Keratinocyte (primary cell): Measurements from ENCODE around the gene CBL. TPM values are rescaled to one million over a fixed set of nuclear protein-coding genes. Genes with fewer than 3 reads are reported as not detected.

ENCODE experiments used
- DNase-seq: peaks from one replicate; pipeline ENCODE4 v3.0.0-alpha.2; 2011; ENCODE audit warnings: low read depth, missing footprints, low spot score
- FAIRE-seq: peaks from 2 replicates; lab custom pipeline; 2011; peaks lifted over from hg19 to GRCh38; lab: Jason Lieb, UNC
- H2AFZ ChIP-seq: 2 replicates; pipeline ENCODE4 v1.6.0; 2012; ENCODE audit warnings: low read length, control low read depth, inconsistent platforms; ENCODE audit not compliant: control insufficient read depth
- H3K27ac ChIP-seq: 2 replicates; pipeline ENCODE4 v1.5.1; 2011; ENCODE audit warnings: low read length; ENCODE audit not compliant: control insufficient read depth, insufficient read depth
- H3K27me3 ChIP-seq: 3 replicates; pipeline ENCODE4 v1.6.0; 2011; ENCODE audit warnings: low read length; ENCODE audit not compliant: control insufficient read depth, insufficient read depth; ENCODE audit errors: extremely low read depth
- H3K36me3 ChIP-seq, 2 experiments: 2 replicates in 1 of 2; 3 replicates in 1 of 2; pipeline ENCODE4 v1.5.1; 2011; ENCODE audit warnings: low read length in 2 of 2, mild to moderate bottlenecking in 1 of 2; ENCODE audit not compliant: control insufficient read depth in 2 of 2, insufficient read depth in 2 of 2; ENCODE audit errors: extremely low read depth in 1 of 2
- H3K4me1 ChIP-seq: 3 replicates; pipeline ENCODE4 v1.5.1; 2011; ENCODE audit warnings: low read length; ENCODE audit not compliant: control insufficient read depth, insufficient read depth; ENCODE audit errors: extremely low read depth
- H3K4me2 ChIP-seq: 3 replicates; pipeline ENCODE4 v1.6.0; 2011; ENCODE audit warnings: low read depth, low read length; ENCODE audit not compliant: control insufficient read depth, insufficient read depth; ENCODE audit errors: extremely low read depth
- H3K4me3 ChIP-seq, 3 experiments: fragments of 200-600 bp in 1 of 3; sonication (generic) in 1 of 3; 2 replicates in 2 of 3; 3 replicates in 1 of 3; pipeline ENCODE4 v1.5.1; 2011 to 2016; ENCODE audit warnings: low read length in 3 of 3, mild to moderate bottlenecking in 3 of 3, control low read depth in 2 of 3, inconsistent platforms in 1 of 3, low read depth in 1 of 3, mixed read lengths in 1 of 3, mixed run types in 1 of 3, moderate library complexity in 1 of 3; ENCODE audit not compliant: control insufficient read depth in 2 of 3, insufficient read depth in 2 of 3; ENCODE audit errors: extremely low read depth in 1 of 3
- H3K79me2 ChIP-seq: 2 replicates; pipeline ENCODE4 v1.6.0; 2012; ENCODE audit warnings: low read length; ENCODE audit not compliant: control insufficient read depth, insufficient read depth
- H3K9ac ChIP-seq: 3 replicates; pipeline ENCODE4 v1.6.0; 2011; ENCODE audit warnings: low read length; ENCODE audit not compliant: control insufficient read depth, insufficient read depth; ENCODE audit errors: extremely low read depth
- H3K9me1 ChIP-seq: 3 replicates; pipeline ENCODE4 v1.6.0; 2011; ENCODE audit warnings: low read length; ENCODE audit not compliant: control insufficient read depth, insufficient read depth; ENCODE audit errors: extremely low read depth
- H3K9me3 ChIP-seq: 2 replicates; pipeline ENCODE4 v1.5.1; 2012; ENCODE audit warnings: low read depth, low read length; ENCODE audit not compliant: control insufficient read depth
- H4K20me1 ChIP-seq: 3 replicates; pipeline ENCODE4 v1.6.0; 2011; ENCODE audit warnings: low read length; ENCODE audit not compliant: control insufficient read depth, insufficient read depth; ENCODE audit errors: extremely low read depth
- CTCF ChIP-seq, 3 experiments: IDR thresholded peaks in 1 of 3; conservative IDR thresholded peaks in 1 of 3; optimal IDR thresholded peaks in 1 of 3; 2 replicates in 2 of 3; 3 replicates in 1 of 3; pipeline versions ENCODE3 to v1.5.1; 2011; ENCODE audit warnings: low read length in 3 of 3, mild to moderate bottlenecking in 3 of 3, moderate library complexity in 2 of 3, control low read depth in 1 of 3, inconsistent platforms in 1 of 3; ENCODE audit not compliant: insufficient read depth in 2 of 3; ENCODE audit errors: extremely low read depth in 1 of 3
- EZH2 ChIP-seq: IDR thresholded peaks from one replicate; pipeline ENCODE4 v1.6.1; 2012; ENCODE audit warnings: inconsistent platforms, mild to moderate bottlenecking, low read length, moderate library complexity
- dilution Hi-C: fragments of 300-500 bp; cut with MboI; formaldehyde crosslinking; loops from one replicate; pipeline ENCODE4 v1.7.0; 2020; ENCODE audit warnings: low sequenced_read_pairs; ENCODE audit not compliant: extremely low pct_ligation_motif_present
- polyA plus RNA-seq, 5 experiments: library from polyadenylated mRNA; depleted of rRNA in 3 of 5; stranded (reverse) in 3 of 5; stranded (forward) in 1 of 5; unstranded in 1 of 5; fragments of >200 nt; gene quantifications; 1 replicate in 1 of 5; 2 replicates in 3 of 5; 3 replicates in 1 of 5; pipeline versions ENCODE4 v1.2.1 to v1.2.3, GENCODE V29; 2011 to 2012; ENCODE audit warnings: missing spikeins in 2 of 5, low read depth in 1 of 5, low replicate concordance in 1 of 5

The CBL gene
- polyA plus RNA-seq, 1 donor (not counting 4 experiments of a cell fraction or from before 2014, with no cell fraction given): 14.1 TPM

DNA sequence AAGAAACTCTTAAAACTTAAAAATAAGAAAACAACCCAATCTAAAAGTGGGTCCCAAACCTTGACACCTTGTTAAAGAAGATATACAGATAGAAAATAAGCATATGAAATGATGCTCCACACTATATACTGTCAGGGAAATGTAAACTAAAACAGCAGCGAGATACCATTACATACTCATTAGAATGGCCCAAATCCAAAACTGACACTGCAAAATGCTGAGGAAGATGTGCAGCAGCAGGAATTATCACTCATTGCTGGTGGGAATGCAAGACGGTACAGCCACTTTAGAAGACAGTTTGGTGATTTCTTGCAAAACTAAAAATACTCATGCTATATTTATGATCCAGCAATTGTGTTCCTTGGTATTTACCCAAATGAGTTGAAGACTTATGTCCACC, 123.2 kb downstream of the CBL start:
- no peaks in the 10 kb centered on the region for H3K27me3 ChIP-seq
- FAIRE-seq: no peak

DNA sequence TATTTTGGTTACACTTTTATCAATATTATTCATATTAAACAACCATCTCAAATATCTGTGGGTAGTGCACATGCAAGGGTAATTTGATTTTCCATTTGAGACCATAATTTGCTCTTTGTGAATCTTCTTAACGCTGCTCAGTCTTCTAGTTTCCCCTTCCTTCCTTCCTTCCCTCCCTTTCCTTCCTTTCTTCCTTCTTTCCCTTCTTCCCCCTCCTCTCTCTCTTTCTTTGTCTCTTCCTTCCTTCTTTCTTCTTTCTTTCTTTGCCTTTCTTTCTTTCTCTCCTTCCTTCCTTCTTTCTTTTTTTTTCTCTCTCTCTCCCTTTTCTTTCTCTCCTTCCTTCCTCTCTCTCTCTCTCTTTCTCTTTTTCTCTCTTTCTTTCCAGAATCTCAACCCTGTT, 124.1 kb downstream of the CBL start:
- Histone ChIP-seq H3K9me1 (no peaks in the 10 kb centered on the region), H3K4me2 (no peak overlapping the region), H3K9ac (no peak overlapping the region), H3K9me3 (no peaks in the 10 kb centered on the region), H3K4me1 (peaks cover 9% of the 10 kb centered on the region), H3K79me2 (peaks cover 7% of the 10 kb centered on the region), H3K4me3 (no peak overlapping the region), H4K20me1 (no peaks in the 10 kb centered on the region), H2AFZ (no peak overlapping the region), H3K36me3 (no peaks in the 10 kb centered on the region), H3K27me3 (no peaks in the 10 kb centered on the region), H3K27ac (no peak overlapping the region)
- no peak for TF ChIP-seq CTCF (optimal IDR thresholded peaks at IDR 0.05 in 1 of 3, IDR thresholded peaks at IDR 0.05 in 1 of 3, conservative IDR thresholded peaks at IDR 0.05 in 1 of 3; ENCODE audit: extremely low read depth in 1 of 3, insufficient read depth in 2 of 3, low read length in 3 of 3)
- TF ChIP-seq EZH2: no peak
- no peak for DNase-seq
- FAIRE-seq: no peak
- dilution Hi-C loops: no loop called here

More for the DNA sequence above, 123.2 kb downstream of the CBL start:
- Histone ChIP-seq H3K9me3 (no peaks in the 10 kb centered on the region), H3K27ac (no peak overlapping the region), H3K9ac (no peak overlapping the region), H3K79me2 (no peaks in the 10 kb centered on the region), H3K4me2 (no peak overlapping the region), H2AFZ (no peak overlapping the region), H3K4me3 (no peak overlapping the region), H3K4me1 (peaks cover 4% of the 10 kb centered on the region), H3K36me3 (no peaks in the 10 kb centered on the region), H4K20me1 (no peaks in the 10 kb centered on the region), H3K9me1 (no peaks in the 10 kb centered on the region)
- TF ChIP-seq CTCF (optimal IDR thresholded peaks at IDR 0.05 in 1 of 3, IDR thresholded peaks at IDR 0.05 in 1 of 3, conservative IDR thresholded peaks at IDR 0.05 in 1 of 3; ENCODE audit: extremely low read depth in 1 of 3, insufficient read depth in 2 of 3, low read length in 3 of 3): no peak
- TF ChIP-seq EZH2: no peak
- no peak for DNase-seq
- dilution Hi-C loops: no loop called here
